Activated CD8-positive, alpha-beta memory T cell treated with anti-CD3 and anti-CD28 coated beads for 48 hours (primary cell): ENCODE results near the gene CHRM2.

Experiments used
- DNase-seq, 3 experiments: peaks; one replicate each; pipeline ENCODE4 v3.0.0-alpha.2; 2020; ENCODE audit warnings: low read depth in 2 of 3, low spot score in 2 of 3

Gene CHRM2

DNA sequence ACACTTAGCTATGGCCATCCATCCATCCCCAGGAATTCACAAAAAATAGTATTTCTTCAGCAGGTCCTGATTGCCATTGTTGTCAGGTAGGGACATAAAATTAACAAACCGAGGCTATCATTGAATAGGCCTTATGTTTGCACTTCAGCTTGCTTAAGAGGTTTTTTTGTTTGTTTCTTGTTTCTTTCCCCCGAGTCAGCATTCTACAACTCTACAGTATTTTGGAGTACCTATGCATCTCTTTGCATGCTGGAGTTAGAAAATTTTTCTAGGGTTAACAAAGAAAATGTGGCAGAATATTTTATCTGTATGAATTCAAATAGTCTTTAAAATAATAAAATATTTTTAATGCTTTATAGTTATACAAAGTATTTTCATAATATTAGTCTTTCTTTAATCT, 26.3 kb downstream of the CHRM2 start:
- DNase-seq, result no peak

DNA sequence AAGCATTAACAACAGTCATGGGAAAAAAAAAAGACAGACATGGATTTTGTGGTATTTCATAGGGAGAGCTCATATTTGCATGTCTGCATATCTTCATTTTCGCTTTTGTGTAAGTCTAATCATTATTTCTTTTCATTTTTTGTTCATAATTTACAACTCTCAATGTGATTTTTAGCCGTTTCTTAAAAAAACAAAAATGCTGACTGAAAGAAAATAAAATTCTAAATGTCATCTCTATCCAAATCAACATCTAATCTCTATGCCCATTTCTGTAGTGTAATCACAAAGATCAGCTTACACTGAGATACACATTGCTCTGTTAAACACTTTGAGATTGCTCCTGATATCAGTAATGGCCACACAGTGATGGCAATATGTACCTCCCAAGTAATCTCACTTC, 29.2 kb downstream of the CHRM2 start:
- no peak for DNase-seq

DNA sequence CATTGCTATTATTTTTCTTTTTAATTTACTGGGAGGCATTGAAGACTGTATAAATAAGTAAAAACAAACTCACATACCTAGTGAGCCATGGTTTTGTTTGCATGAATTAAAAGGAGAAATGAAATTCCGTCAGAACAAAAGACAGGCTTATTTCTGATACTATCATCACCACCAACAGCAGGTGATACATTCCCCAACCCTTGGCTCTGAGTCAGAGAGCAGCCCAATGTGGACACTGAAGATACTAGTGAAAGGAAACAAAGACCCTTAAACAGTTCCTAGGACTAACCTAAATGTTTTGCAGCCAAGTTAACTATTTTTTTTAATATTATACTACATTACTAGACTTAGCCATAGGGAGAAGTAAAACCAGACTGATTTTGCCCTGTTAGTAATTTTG, 31.6 kb downstream of the CHRM2 start:
- DNase-seq, result no peak

DNA sequence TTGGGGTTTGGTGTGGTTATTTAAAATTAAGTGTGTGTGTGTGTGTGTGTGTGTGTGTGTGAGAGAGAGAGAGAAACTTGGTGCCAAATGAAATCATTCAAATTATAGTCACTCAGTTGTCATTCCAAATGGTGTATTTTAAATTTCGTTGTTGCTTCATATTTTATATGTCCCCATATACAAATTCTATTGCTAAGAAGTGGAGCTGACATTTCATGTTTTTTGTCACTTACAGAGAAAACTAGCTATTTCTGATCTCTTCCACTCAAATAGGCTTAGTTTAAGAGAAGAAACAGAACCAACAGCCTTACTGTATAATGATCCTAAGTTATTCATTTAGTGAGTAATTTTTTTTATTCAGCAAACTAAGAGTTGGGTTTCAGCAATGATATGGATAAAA, 42.3 kb downstream of the CHRM2 start:
- no peak for DNase-seq

DNA sequence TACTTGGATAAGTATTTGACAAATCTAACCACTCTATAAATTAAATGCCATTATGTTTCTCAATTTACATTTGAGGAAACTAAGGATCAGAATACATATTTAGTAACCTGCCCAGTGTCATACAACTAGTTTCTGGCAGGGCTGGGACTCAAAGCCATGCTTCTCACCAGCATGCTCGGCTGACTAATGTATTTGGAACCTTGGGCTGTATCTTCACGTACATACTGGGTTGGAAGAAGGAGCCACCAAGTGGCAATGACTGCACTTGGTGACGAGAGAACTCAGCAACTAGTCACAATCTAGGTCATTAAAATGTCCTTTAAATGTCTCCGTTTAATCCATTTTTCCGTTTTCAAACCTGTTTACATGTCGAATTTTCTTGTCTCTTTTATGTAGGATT, 42.9 kb downstream of the CHRM2 start:
- DNase-seq, result no peak

DNA sequence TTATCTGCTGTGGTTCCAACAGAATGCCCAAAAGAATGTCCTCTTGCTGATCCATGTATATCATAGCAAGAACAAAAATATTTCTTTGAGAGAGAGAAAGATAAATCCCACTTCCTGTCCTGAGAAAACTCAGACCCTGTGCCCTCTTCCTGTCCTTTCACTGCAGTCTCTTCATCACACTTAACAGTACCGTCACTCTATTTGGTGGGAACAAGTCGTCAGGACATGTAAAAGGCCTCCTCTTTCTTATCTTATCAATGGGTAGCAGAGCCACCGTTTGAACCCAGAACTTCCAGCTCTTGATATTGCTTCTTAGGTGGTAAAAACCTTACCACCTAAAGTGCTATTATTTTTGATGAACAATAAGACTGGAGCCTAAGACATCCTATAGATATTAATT, 43.9 kb downstream of the CHRM2 start:
- no peak for DNase-seq

DNA sequence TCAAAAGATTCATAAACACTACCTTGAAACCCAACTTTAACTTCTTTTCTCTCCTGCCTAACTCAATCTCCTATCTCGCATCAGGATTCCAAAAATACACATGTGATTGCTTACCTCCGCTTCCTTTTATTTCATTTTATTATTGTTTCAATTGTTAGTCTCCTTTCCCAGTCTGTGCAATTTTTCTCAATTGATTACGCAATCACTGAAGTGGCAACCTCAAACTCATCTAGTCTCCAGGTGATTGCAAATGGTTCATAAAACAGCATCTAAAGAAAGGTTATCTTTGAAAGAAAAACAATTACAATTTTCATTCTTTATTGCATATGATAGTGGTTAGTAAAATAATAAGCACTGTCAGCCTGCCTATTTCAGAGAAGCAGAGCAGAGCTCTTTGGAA, 45.6 kb downstream of the CHRM2 start:
- no peak for DNase-seq

DNA sequence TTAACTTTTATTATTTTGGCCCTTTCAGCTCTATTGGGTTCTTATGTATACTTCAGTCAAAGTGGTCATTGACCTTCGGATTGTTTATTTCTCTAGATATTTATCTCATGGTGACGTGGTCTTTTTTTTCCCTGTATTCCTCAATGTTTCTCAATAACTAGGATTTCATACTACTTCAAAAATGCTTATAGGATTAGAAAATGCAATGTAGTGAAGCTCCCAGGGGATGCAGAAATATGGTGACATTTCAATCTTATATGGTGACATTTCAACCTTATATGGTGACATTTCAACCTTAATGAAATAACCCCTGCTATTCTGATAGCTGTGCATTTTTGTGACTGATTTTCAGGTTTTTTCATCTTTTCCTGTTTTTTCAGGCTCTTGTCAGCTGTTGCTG, 51.4 kb downstream of the CHRM2 start:
- DNase-seq, result no peak

DNA sequence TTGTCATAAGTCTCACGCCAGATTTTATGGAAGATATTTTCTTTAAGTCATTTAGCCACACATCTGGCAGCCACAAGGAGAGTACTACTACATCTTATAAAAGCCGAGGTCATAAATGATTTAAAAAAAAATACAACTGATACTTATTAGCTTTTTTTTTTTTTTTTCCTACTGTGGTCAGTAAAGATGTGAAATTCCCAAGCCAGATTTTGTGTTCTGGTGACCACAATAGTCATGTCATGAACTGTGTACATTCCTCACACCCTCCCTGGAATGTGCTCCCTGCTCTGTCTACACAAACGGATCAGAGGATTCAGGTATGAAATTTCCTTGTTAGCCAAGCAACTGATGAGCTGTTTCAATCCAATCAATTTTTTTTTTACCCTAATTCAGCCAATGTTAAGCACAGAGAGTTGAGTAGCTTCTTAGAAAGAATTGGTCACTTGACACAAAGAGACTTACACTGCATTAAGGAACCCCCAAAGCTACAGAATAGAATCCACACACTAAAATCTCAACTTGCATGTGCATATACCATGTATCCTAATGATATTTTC, 54.7 kb downstream of the CHRM2 start:
- no peak for DNase-seq

DNA sequence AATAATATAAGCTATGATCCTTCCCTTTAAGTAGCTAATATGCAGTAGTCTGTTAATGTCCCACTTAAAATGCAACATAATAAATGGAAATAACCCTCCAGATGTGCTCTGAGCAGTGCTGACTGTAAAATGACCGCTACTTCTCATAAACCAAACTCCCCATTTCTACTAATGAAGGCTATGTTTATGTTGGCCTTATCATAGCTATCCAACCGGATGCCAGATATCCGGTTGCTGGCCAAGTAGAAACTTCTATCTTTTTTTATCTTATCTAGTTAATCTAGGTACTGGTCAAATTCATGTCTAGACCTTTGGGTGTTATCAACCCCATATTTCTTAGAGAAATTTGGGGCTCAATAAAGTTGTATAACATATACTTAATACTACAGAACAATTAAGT, 56.6 kb downstream of the CHRM2 start:
- DNase-seq, result no peak

DNA sequence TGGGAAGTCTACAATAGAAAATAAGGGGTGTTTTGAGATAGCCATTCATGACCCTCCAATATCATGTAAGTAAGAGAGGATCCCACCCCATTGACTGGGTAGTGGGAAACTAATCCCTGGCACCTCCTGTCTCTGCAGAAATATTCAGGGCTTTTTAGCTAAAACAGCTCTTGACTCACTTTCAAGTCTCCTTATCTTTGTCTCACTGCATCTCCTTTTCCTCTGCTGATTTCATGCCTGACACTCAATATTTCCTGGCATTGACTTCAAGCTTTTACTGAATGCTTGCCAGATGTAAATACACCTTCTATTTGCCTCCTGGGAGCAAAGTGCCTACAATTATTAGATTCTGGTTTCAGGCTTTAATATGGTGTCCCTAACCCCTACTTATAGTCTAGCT, 57.1 kb downstream of the CHRM2 start:
- no peak for DNase-seq

DNA sequence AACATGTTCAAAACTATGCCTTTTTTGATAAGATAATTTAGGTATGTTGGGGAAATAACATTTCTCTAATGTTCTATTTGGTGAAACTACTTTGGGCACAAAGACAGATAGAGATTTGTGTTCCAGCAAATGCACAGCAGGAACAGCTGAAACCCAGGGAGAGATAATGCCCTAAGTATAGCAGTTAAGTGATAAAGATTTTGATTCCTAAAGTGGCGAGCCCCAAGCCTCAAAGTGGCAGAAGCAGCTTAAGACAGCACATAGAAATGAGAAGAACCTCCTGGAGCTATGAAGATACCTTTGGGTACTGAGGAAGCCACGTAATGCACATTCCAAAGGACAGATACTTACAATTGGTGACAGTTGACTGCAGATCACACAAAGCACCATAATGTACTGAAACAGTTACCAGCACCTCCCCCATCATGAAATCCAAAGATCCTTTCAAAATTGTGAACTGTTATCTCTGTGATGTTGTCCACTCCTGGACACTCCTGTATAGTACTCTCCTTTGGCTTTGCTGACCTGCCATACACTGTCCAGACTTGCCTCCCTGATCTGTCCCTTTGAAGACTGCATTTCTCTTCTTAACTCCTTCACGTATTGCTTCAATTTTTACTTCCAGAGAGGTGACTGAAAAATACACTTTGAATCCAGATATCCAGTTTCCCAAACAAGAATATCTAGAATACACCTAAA, 62.9 kb downstream of the CHRM2 start:
- no peak for DNase-seq

DNA sequence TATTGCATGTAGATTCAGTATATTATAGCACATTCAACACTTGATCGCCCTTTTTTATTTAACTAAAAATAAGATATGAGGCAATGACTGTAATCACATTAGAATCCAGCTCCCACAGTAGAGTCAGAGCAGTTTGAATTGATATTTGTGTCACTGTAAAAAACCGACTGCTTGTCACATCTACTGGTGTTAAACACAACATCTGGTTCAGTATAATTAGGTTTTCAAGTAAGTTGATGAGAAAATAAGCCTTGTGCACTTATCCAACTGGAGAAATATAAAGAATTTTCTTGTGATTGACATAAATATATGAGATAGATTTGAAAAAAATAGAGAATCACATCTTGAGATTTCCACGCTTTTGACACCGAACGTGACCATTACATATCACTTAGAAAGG, 69.0 kb downstream of the CHRM2 start:
- DNase-seq, result no peak

DNA sequence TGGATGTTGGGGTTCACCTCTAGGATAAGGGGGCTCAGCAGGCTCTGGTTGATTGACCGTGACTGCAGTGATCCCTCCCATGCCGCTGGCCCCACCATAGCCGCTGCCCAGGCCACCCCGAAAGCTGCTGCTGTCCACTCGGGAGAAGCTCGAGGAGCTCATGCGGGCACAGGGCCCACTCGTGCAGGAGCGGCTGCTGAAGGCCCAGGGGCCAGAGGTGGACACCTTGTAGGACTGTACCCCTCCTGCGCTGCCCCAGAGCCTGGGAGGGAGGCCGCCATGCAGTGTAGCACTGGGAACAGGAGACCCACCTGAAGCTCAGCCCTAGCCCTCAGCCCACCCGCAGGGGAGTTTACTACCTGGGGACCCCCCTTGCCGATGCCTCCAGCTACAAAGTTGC, 70.0 kb downstream of the CHRM2 start:
- DNase-seq, result no peak

DNA sequence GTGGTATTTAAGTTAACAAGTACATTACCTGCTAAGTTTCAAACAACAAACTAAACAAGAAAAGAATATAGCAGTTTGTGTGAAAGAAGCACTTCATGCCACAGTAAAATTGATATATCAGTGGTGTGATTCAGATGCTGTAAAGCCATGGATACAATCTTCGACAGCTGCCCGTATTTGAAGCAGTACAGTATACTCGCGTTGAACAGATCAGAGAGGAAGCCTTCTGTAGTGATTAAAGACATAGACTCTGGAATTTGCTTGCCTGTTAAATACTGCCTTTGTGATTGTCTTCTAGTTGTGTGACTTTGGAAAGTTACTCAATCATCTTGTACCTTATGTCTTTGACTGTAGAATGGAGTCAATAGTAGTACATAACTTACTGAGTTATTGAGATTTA, 71.7 kb downstream of the CHRM2 start:
- no peak for DNase-seq

DNA sequence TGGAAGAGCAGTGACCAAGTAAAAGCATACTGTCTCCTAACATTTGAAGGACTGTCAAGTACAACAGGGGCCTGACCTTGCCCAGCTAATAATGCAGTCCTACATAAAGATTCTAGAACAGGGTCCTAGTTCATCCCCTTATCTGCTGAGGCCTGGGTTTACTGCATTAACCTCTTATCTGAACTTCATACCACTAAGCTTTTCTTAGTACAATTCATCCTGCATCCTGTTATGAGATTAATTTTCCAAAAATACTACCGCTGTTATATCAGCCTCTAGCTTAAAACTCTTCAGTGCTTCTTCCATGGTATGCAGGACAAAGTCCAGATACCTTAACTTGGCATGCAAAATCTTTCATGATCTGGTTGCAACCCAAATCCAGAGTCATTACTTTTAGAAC, 72.5 kb downstream of the CHRM2 start:
- DNase-seq, result no peak

DNA sequence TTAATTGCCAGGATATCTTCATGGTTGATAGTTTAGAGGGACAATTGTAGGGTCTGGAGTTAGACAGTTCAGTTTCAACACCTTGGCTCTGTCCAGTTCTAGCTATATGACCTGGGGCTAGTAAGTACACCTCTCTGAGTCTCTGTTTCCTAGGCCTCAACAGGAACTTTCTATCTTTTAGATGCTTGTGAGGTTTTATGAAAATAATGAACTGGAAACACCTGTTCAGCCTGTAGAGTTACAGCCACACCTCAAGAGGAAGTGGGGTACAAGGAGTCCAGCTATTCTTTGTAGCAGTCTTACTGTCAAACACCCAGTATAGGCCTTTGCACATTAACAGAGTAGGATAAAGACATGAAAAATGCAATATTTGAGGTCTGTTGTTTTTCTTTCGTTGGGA, 73.4 kb downstream of the CHRM2 start:
- no peak for DNase-seq

DNA sequence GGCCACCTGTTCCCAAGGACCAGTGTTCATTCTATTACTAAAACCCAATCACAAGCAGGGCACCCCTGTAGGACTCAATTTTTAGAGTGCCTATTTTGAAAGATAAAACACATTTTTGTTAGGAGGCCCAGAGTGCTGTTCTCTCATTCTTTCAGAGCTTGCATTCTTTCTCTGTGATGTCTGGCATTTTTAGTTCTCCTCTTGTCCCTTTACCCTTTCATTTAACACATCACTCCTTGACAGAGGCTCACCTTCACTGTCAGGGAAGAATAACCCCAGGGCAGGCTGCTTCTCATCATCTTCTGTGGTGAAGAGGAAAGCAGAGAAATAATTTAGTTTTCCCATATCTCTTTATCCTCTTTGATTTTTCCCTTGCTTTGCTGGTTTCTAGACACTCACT, 73.9 kb downstream of the CHRM2 start:
- DNase-seq, result no peak

DNA sequence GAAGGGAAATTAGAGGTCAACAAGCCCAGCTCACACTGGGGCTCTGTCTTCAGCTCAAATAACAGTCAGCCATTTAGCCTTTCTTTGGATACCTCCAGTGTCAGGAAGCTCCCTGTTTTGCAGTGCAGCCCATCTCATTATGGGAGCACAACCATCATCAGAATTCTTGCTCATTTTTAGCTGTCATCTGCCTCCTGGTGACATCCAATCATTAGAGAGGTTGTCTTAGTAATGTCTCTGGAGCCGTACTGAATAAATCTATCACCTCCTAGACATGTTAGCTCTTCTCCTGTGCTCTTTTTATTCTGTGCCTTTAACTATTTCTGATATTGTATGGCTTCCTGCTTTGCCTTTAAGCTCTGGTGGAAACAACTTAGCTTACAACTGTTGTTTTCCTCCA, 74.5 kb downstream of the CHRM2 start:
- no peak for DNase-seq

DNA sequence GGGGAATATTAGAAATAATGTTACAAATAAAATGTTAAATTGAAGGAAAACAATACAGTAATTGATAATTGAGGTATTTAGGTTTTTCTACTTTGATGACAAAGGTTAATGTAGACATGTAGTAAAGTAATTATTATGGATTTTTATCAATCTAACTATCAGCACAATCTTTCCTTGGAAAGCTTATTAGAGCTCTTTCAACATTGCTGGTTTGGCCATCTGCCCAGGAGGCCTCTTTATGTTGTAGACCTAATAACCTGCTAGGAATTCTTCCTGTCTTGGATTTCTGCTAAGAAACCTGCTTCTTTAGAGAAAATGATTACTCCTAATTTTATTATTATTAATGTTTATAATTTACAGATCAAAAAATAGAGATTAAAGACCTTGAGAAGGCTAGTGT, 78.9 kb downstream of the CHRM2 start:
- no peak for DNase-seq

DNA sequence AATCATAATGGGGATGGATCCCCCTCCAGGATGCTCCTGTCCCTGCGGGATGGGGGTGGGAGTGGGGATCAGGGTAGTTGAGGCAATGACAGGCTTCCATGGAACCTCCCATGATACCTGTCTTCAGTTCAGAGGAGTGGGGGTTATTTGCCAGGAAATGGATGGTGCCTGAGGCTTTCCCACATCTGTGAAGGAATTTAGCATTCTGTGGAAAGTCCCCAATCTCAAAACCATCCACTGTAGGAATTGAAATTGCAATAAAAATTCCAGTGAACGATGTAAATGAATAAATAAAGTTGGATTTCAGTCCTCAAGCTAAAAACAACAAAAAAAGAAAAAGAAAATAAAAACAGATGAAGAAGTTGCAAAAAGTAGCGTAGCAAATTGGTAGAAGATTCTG, 81.9 kb downstream of the CHRM2 start:
- no peak for DNase-seq

DNA sequence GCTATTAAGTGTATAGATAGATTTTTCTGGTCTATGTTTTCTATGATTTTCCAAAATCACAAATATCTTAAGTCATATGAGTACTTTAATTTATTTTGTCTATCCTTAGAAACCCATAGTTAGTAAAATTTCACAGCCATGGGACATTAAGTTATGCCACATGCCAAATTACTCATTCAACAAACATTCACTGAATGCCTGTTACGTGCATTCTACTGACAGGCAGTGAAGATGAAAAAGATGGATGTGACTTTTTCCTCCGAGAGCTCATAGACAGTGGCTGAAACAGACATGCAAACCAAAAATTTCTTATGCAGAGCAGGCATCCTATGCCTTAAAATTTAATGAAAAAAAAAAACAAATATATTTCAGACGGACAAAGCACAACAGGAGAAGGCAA, 84.9 kb downstream of the CHRM2 start:
- DNase-seq, result no peak

DNA sequence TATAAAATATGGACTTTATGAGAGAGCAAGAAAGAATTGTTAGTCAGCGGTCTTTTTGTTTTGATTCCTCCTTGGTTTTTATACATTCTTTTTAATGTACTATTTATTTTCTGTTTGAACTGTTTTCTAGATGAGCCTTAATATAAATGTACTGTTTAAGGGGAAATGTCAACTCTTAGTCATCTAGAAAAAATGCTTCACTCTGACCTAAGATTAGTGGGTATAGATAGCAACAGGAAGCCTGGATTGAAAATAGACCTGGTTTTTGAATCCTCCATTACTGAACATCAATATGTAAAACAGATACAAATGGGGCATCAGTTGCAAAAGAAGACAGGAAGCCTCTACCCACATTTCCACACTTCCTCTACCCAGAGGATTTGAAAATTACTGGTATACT, 87.8 kb downstream of the CHRM2 start:
- no peak for DNase-seq

DNA sequence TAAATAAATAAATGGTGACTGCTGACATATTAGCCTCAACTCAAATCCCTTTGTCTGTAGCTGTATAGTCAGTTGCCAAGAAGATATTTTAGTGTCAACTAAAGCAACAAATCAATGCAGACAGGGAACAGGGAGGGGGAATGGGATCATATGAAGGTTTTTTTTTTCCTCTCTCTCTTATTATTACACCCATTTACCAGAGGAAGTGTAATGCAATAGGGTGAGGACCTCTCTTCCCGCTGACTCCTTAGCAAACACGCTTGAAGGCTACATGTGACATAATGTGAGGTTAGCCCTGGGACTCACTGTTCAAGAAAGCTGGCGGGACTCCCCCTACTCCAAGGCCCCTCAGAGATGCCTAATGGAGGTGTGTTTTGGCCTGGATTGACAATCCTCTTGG, 88.2 kb downstream of the CHRM2 start:
- DNase-seq, result no peak
